Liver (tissue), 9 donors: ENCODE measurements around the gene DHRS12. TPM values are rescaled to one million over a fixed set of nuclear protein-coding genes. Genes with fewer than 3 reads are reported as not detected.
A peak's percentile ranks its signal among the peaks of the same experiment; 100 is the strongest.

Experiments used
- DNase-seq: peaks from one replicate; pipeline ENCODE4 v3.0.0-alpha.2; 2017; ENCODE audit warnings: low spot score
- H3K27ac ChIP-seq, 2 donors: one replicate each; pipeline ENCODE4 v1.7.0; 2013; ENCODE audit warnings: inconsistent platforms in 2 of 2, low read length in 2 of 2, control low read depth in 1 of 2, low read depth in 1 of 2, mild to moderate bottlenecking in 1 of 2
- H3K27me3 ChIP-seq, 4 donors: one replicate each; pipeline versions ENCODE4 v1.6.1 to v1.7.0; 2013; ENCODE audit warnings: low read length in 3 of 4, inconsistent platforms in 1 of 4, mild to moderate bottlenecking in 1 of 4, moderate library complexity in 1 of 4; ENCODE audit not compliant: control insufficient read depth in 4 of 4, insufficient read depth in 4 of 4
- H3K36me3 ChIP-seq, 4 donors: one replicate each; pipeline versions ENCODE4 v1.6.1 to v1.7.0; 2013; ENCODE audit warnings: low read length in 3 of 4, mild to moderate bottlenecking in 3 of 4, low read depth in 1 of 4, moderate library complexity in 1 of 4; ENCODE audit not compliant: control insufficient read depth in 4 of 4, insufficient read depth in 3 of 4
- H3K4me1 ChIP-seq, 4 donors: one replicate each; pipeline versions ENCODE4 v1.6.1 to v1.7.0; 2013; ENCODE audit warnings: low read length in 3 of 4, mild to moderate bottlenecking in 3 of 4, moderate library complexity in 1 of 4; ENCODE audit not compliant: control insufficient read depth in 4 of 4, insufficient read depth in 4 of 4
- H3K4me3 ChIP-seq, 3 donors: one replicate each; pipeline versions ENCODE4 v1.6.1 to v1.7.0; 2013; ENCODE audit warnings: low read length in 3 of 3, control low read depth in 1 of 3, low read depth in 1 of 3, mild to moderate bottlenecking in 1 of 3
- H3K9ac ChIP-seq, 2 donors: one replicate each; pipeline ENCODE4 v1.7.0; 2013; ENCODE audit warnings: low read length in 2 of 2, mild to moderate bottlenecking in 2 of 2, moderate library complexity in 2 of 2, control low read depth in 1 of 2, low read depth in 1 of 2
- H3K9me3 ChIP-seq, 4 donors: one replicate each; pipeline versions ENCODE4 v1.6.1 to v1.7.0; 2013; ENCODE audit warnings: low read length in 3 of 4; ENCODE audit not compliant: control insufficient read depth in 4 of 4
- EGR1 ChIP-seq, 2 donors: IDR thresholded peaks; 2 replicates each; pipeline ENCODE4 v1.6.1; 2016 to 2018; ENCODE audit warnings: antibody characterized with exemption in 2 of 2, low read depth in 2 of 2
- FOXA2 ChIP-seq: IDR thresholded peaks from 2 replicates; pipeline ENCODE4 v1.6.1; 2016; ENCODE audit warnings: antibody characterized with exemption
- GABPA ChIP-seq, 2 donors: IDR thresholded peaks in 1 of 2; conservative IDR thresholded peaks in 1 of 2; 2 replicates each; pipeline ENCODE4 v1.6.1; 2016; ENCODE audit warnings: antibody characterized with exemption in 2 of 2, mild to moderate bottlenecking in 1 of 2, moderate library complexity in 1 of 2
- HNF4A ChIP-seq, 2 donors: conservative IDR thresholded peaks; 2 replicates each; pipeline ENCODE4 v1.6.1; 2016; ENCODE audit warnings: antibody characterized with exemption in 2 of 2, mild to moderate bottlenecking in 2 of 2
- HNF4G ChIP-seq: IDR thresholded peaks from 2 replicates; pipeline ENCODE4 v1.6.1; 2016; ENCODE audit warnings: antibody characterized with exemption
- JUND ChIP-seq, 2 donors: IDR thresholded peaks; 2 replicates each; pipeline ENCODE4 v1.6.1; 2016; ENCODE audit warnings: antibody characterized with exemption in 2 of 2
- NR2F2 ChIP-seq: IDR thresholded peaks from 2 replicates; pipeline ENCODE4 v1.6.1; 2016; ENCODE audit warnings: antibody characterized with exemption
- RAD21 ChIP-seq, 2 donors: IDR thresholded peaks; 2 replicates each; pipeline ENCODE4 v1.6.1; 2016; ENCODE audit warnings: antibody characterized with exemption in 2 of 2, mild to moderate bottlenecking in 2 of 2
- RXRA ChIP-seq, 2 donors: IDR thresholded peaks; 2 replicates each; pipeline ENCODE4 v1.6.1; 2017 to 2018; ENCODE audit warnings: antibody characterized with exemption in 2 of 2, mild to moderate bottlenecking in 1 of 2
- SP1 ChIP-seq: IDR thresholded peaks from 2 replicates; pipeline ENCODE4 v1.6.1; 2018; ENCODE audit warnings: antibody characterized with exemption, mild to moderate bottlenecking
- TAF1 ChIP-seq: conservative IDR thresholded peaks from 2 replicates; pipeline ENCODE4 v1.6.1; 2016; ENCODE audit warnings: antibody characterized with exemption, mild to moderate bottlenecking
- YY1 ChIP-seq: IDR thresholded peaks from 2 replicates; pipeline ENCODE4 v1.6.1; 2016; ENCODE audit warnings: antibody characterized with exemption, mild to moderate bottlenecking
- WGBS: extraction: QIAGEN DNeasy Blood & Tissue Kit; methylation state at CpG from one replicate; pipeline ENCODE4 v1.1.7; 2013; 5-methylcytosine and 5-hydroxymethylcytosine counted together
- polyA plus RNA-seq, 2 donors: library from polyadenylated mRNA; stranded (reverse) in 1 of 2; unstranded in 1 of 2; fragments of 200-250 nt in 1 of 2; fragments of >200 nt in 1 of 2; fragmentation: Nextera tagmentation in 1 of 2; extraction: Ambion mirVana in 1 of 2; gene quantifications; one replicate each; pipeline versions ENCODE4 v1.2.1 to v1.2.3, GENCODE V29; 2013 to 2015
- total RNA-seq, 2 donors: library from RNA; depleted of rRNA; stranded (reverse); fragments of >200 nt; gene quantifications; one replicate each; pipeline ENCODE4 v1.2.3, GENCODE V29; 2014
- TF ChIP-seq, protein P1 (sequence below): IDR thresholded peaks from 2 replicates; pipeline ENCODE4 v1.6.1; 2016; ENCODE audit warnings: antibody characterized with exemption
- TF ChIP-seq, protein P2 (sequence below): IDR thresholded peaks from 2 replicates; pipeline ENCODE4 v1.6.1; 2016; ENCODE audit warnings: antibody characterized with exemption
- TF ChIP-seq, protein P3 (sequence below): fragments of 150-350 bp; IDR thresholded peaks from 2 replicates; pipeline ENCODE4 v1.5.1; 2017; ENCODE audit warnings: improper control_type of control experiment, low read depth, low read length; ENCODE audit not compliant: missing input control
- TF ChIP-seq, protein P4 (sequence below): IDR thresholded peaks from 2 replicates; pipeline ENCODE4 v1.6.1; 2016; ENCODE audit warnings: antibody characterized with exemption
- donor health status: healthy.
- donor health status: healthy.
- donor health status: healthy.
- donor health status: healthy.
- donor health status: healthy.

Gene DHRS12
- total and polyA plus RNA-seq, 4 donors: 6.5 to 15.5 (median 9.3) TPM

DNA sequence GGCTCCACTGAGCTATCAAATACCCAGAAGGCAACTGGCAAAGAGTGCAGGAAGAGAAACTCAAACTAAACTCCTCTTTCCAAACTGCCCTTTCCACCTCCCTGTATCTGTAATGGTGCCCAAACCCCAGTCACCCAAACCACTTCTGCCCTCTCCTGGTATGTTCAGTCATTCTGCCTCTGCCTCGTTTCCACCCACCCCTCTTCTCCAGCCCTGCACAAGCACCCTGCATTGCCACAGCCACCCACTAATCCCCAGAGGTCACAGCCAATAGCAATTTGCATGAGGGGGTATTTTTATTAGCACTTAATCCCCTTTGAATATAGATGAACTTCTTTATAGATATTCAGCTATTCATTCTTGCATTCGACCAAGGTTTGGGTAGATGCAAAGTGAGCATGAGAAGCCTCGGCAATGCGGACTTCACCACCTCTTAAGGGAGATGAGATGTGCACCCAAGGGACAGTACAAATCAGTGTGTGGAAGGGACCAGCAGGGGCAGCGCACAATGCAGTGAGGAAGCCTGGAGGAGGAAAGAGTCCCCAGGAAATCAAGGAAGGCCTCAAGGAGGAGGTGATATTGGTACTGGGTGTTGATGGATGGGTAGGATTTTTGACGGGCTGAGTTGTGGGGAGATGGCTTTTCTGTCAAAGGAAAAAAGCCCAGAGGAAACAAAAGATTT lies 28.6 kb upstream of the DHRS12 start:
- H3K4me3 ChIP-seq: no peak overlapping the region
- no peaks in the 10 kb centered on the region for H3K36me3 ChIP-seq
- no peak overlapping the region for H3K9ac ChIP-seq
- no peak overlapping the region for H3K27ac ChIP-seq
- H3K9me3 ChIP-seq: no peaks in the 10 kb centered on the region
- no peaks in the 10 kb centered on the region for H3K27me3 ChIP-seq
- TF ChIP-seq SP1 (no peak), HNF4A (conservative IDR thresholded peaks at IDR 0.05) (no peak), JUND (IDR thresholded peaks at IDR 0.05) (no peak), HNF4G (no peak), EGR1 (IDR thresholded peaks at IDR 0.05; ENCODE audit: low read depth in 2 of 2) (no peak), NR2F2 (no peak), RAD21 (IDR thresholded peaks at IDR 0.05) (peak; percentile 67 to 76), GABPA (IDR thresholded peaks at IDR 0.05 in 1 of 2, conservative IDR thresholded peaks at IDR 0.05 in 1 of 2) (no peak), RXRA (IDR thresholded peaks at IDR 0.05) (no peak)
- TF ChIP-seq, protein P1, sequence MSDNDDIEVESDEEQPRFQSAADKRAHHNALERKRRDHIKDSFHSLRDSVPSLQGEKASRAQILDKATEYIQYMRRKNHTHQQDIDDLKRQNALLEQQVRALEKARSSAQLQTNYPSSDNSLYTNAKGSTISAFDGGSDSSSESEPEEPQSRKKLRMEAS: no peak
- TF ChIP-seq, protein P2, sequence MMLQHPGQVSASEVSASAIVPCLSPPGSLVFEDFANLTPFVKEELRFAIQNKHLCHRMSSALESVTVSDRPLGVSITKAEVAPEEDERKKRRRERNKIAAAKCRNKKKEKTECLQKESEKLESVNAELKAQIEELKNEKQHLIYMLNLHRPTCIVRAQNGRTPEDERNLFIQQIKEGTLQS: no peak
- TF ChIP-seq, protein P3, sequence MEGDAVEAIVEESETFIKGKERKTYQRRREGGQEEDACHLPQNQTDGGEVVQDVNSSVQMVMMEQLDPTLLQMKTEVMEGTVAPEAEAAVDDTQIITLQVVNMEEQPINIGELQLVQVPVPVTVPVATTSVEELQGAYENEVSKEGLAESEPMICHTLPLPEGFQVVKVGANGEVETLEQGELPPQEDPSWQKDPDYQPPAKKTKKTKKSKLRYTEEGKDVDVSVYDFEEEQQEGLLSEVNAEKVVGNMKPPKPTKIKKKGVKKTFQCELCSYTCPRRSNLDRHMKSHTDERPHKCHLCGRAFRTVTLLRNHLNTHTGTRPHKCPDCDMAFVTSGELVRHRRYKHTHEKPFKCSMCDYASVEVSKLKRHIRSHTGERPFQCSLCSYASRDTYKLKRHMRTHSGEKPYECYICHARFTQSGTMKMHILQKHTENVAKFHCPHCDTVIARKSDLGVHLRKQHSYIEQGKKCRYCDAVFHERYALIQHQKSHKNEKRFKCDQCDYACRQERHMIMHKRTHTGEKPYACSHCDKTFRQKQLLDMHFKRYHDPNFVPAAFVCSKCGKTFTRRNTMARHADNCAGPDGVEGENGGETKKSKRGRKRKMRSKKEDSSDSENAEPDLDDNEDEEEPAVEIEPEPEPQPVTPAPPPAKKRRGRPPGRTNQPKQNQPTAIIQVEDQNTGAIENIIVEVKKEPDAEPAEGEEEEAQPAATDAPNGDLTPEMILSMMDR: peak; percentile 26
- H3K4me1 ChIP-seq: no peaks in the 10 kb centered on the region
- 82% methylated on average over 6 of the region's 6 CpGs for WGBS
- DNase-seq: no peak

DNA sequence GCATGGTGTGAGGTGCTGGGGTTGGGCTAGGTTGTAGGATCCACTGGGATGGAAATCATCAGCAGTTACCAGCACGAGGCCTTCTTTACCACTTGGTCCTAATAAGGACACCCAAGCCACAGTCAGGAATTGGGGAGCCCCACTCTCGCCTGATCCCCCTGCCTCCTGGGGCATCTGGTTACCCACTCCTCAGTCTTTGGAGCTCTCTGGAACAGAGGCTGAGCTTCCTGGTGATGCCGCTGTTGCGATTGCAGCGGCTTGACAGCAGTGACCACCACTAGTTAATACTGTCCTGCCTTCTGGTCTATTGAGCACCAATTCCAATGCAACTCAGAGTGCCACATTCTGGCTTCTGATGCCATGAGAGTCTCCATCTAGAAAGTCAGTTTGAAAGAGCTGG lies 27.6 kb upstream of the DHRS12 start:
- Histone ChIP-seq H3K36me3 (no peaks in the 10 kb centered on the region), H3K9ac (no peak overlapping the region), H3K4me1 (no peaks in the 10 kb centered on the region), H3K27me3 (no peaks in the 10 kb centered on the region), H3K27ac (no peak overlapping the region), H3K4me3 (no peak overlapping the region), H3K9me3 (no peaks in the 10 kb centered on the region)
- DNase-seq: no peak
- no peak for TF ChIP-seq HNF4A (conservative IDR thresholded peaks at IDR 0.05)
- TF ChIP-seq RXRA (IDR thresholded peaks at IDR 0.05): no peak
- no peak for TF ChIP-seq FOXA2
- TF ChIP-seq, protein P2: no peak
- TF ChIP-seq SP1: no peak
- no peak for TF ChIP-seq GABPA (IDR thresholded peaks at IDR 0.05 in 1 of 2, conservative IDR thresholded peaks at IDR 0.05 in 1 of 2)
- TF ChIP-seq TAF1: no peak
- TF ChIP-seq YY1: no peak
- no peak for TF ChIP-seq NR2F2
- TF ChIP-seq, protein P4, sequence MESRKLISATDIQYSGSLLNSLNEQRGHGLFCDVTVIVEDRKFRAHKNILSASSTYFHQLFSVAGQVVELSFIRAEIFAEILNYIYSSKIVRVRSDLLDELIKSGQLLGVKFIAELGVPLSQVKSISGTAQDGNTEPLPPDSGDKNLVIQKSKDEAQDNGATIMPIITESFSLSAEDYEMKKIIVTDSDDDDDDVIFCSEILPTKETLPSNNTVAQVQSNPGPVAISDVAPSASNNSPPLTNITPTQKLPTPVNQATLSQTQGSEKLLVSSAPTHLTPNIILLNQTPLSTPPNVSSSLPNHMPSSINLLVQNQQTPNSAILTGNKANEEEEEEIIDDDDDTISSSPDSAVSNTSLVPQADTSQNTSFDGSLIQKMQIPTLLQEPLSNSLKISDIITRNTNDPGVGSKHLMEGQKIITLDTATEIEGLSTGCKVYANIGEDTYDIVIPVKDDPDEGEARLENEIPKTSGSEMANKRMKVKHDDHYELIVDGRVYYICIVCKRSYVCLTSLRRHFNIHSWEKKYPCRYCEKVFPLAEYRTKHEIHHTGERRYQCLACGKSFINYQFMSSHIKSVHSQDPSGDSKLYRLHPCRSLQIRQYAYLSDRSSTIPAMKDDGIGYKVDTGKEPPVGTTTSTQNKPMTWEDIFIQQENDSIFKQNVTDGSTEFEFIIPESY: no peak
- no peak for TF ChIP-seq JUND (IDR thresholded peaks at IDR 0.05)
- WGBS: 95% methylated on average over 5 of the region's 5 CpGs
